Endodermal cell (in vitro differentiated cells): Measurements from ENCODE around the gene KRT15. TPM values are rescaled to one million over a fixed set of nuclear protein-coding genes. Genes with fewer than 3 reads are reported as not detected.
A peak's percentile ranks its signal among the peaks of the same experiment; 100 is the strongest.

Experiments used
- DNase-seq: peaks from one replicate; pipeline ENCODE4 v3.0.0-alpha.2; 2017
- H3K27ac ChIP-seq: 2 replicates; pipeline ENCODE4 v1.5.1; 2013; ENCODE audit warnings: mild to moderate bottlenecking, low read depth, low read length, moderate library complexity
- H3K27me3 ChIP-seq: 2 replicates; pipeline ENCODE4 v1.6.1; 2013; ENCODE audit warnings: mild to moderate bottlenecking, low read length, moderate library complexity; ENCODE audit not compliant: insufficient read depth, control insufficient read depth, poor library complexity, severe bottlenecking
- H3K36me3 ChIP-seq: 2 replicates; pipeline ENCODE4 v1.7.0; 2013; ENCODE audit warnings: mild to moderate bottlenecking, low read length, moderate library complexity; ENCODE audit not compliant: control insufficient read depth, insufficient read depth
- H3K4me1 ChIP-seq: one replicate; pipeline ENCODE4 v1.7.0; 2013; ENCODE audit warnings: low read length; ENCODE audit not compliant: control insufficient read depth, insufficient read depth
- H3K4me3 ChIP-seq: 2 replicates; pipeline ENCODE4 v1.5.1; 2013; ENCODE audit warnings: mild to moderate bottlenecking, low read length, moderate library complexity
- H3K9ac ChIP-seq: 2 replicates; pipeline ENCODE4 v1.6.1; 2013; ENCODE audit warnings: mild to moderate bottlenecking, low read length, moderate library complexity; ENCODE audit not compliant: poor library complexity, severe bottlenecking; ENCODE audit errors: extremely low read depth
- H3K9me3 ChIP-seq: 2 replicates; pipeline ENCODE4 v1.6.1; 2013; ENCODE audit warnings: mild to moderate bottlenecking, low read length, moderate library complexity; ENCODE audit not compliant: control insufficient read depth
- H3K27ac Mint-ChIP-seq: 2 replicates; pipeline ENCODE4 v1.8.0; 2020; ENCODE audit warnings: mixed read lengths
- H3K27me3 Mint-ChIP-seq: 2 replicates; pipeline ENCODE4 v1.8.0; 2021; ENCODE audit warnings: mild to moderate bottlenecking, mixed read lengths; ENCODE audit not compliant: insufficient read depth
- H3K36me3 Mint-ChIP-seq: 2 replicates; pipeline ENCODE4 v1.8.0; 2020; ENCODE audit warnings: low read depth, mixed read lengths
- H3K4me1 Mint-ChIP-seq: 2 replicates; pipeline ENCODE4 v1.8.0; 2020; ENCODE audit warnings: mixed read lengths
- H3K4me3 Mint-ChIP-seq: 2 replicates; pipeline ENCODE4 v1.8.0; 2020; ENCODE audit warnings: mild to moderate bottlenecking, moderate library complexity, mixed read lengths
- H3K9me3 Mint-ChIP-seq: 2 replicates; pipeline ENCODE4 v1.8.0; 2020; ENCODE audit warnings: mild to moderate bottlenecking, mixed read lengths
- CTCF ChIP-seq: fragments of 200-600 bp; sonication (generic); conservative IDR thresholded peaks from 2 replicates; pipeline ENCODE4 v1.5.0; 2021; ENCODE audit warnings: antibody characterized with exemption, mild to moderate bottlenecking
- WGBS, 2 experiments: methylation state at CpG; one replicate each; pipeline versions ENCODE4 v1.1.5 to v1.1.7; 2013; ENCODE audit warnings: missing lambda C conversion rate in 2 of 2, mixed read lengths in 1 of 2; ENCODE audit not compliant: insufficient coverage in 1 of 2, insufficient read length in 1 of 2; 5-methylcytosine and 5-hydroxymethylcytosine counted together
- total RNA-seq, 2 donors: library from RNA; stranded (reverse); fragmentation: NEBNext Ultra II Directional in 1 of 2; extraction: Animal tissue kit (Norgen Biotek cat#: 25700) in 1 of 2; gene quantifications; 2 replicates in 1 of 2; 3 replicates in 1 of 2; pipeline ENCODE4 v1.2.1, GENCODE V29; 2021

KRT15 gene
- total RNA-seq, 2 donors from 2014 or later: 0.95 to 1.2 TPM

GRCh38 chr17:41503202-41503601 lies 15.5 kb downstream of the KRT15 start:
- no peak overlapping the region for H3K27ac ChIP-seq

GRCh38 chr17:41500131-41500911 lies 18.4 kb downstream of the KRT15 start:
- Histone ChIP-seq H3K4me3 (no peak overlapping the region), H3K9me3 (no peaks in the 10 kb centered on the region), H3K4me1 (no peaks in the 10 kb centered on the region), H3K27me3 (no peaks in the 10 kb centered on the region), H3K9ac (no peak overlapping the region), H3K27ac (no peak overlapping the region), H3K36me3 (no peaks in the 10 kb centered on the region)
- peak; percentile 67 for DNase-seq
- TF ChIP-seq CTCF: no peak
- H3K4me1 Mint-ChIP-seq: peaks cover 19% of the 10 kb centered on the region
- H3K36me3 Mint-ChIP-seq: no peaks in the 10 kb centered on the region
- H3K27me3 Mint-ChIP-seq: peaks cover 3% of the 10 kb centered on the region
- peak overlapping the region; percentile 14 for H3K27ac Mint-ChIP-seq
- WGBS, 2 experiments: 83 to 87% methylated on average over 13 to 15 of the region's 15 CpGs
- H3K9me3 Mint-ChIP-seq: no peaks in the 10 kb centered on the region
- no peak overlapping the region for H3K4me3 Mint-ChIP-seq

More at GRCh38 chr17:41503202-41503601, 15.5 kb downstream of the KRT15 start:
- H3K27me3 Mint-ChIP-seq: peaks cover 3% of the 10 kb centered on the region
- H3K36me3 Mint-ChIP-seq: no peaks in the 10 kb centered on the region
- H3K9me3 Mint-ChIP-seq: no peaks in the 10 kb centered on the region
- no peak overlapping the region for H3K27ac Mint-ChIP-seq
- WGBS, 2 experiments: 90 to 91% methylated on average over 3 to 9 of the region's 9 CpGs
- H3K4me1 ChIP-seq: no peaks in the 10 kb centered on the region
- H3K4me1 Mint-ChIP-seq: peaks cover 20% of the 10 kb centered on the region
- H3K27me3 ChIP-seq: no peaks in the 10 kb centered on the region
- no peaks in the 10 kb centered on the region for H3K9me3 ChIP-seq
- no peak overlapping the region for H3K4me3 Mint-ChIP-seq
- TF ChIP-seq CTCF: no peak
- no peak overlapping the region for H3K9ac ChIP-seq
- H3K4me3 ChIP-seq: no peak overlapping the region
- no peaks in the 10 kb centered on the region for H3K36me3 ChIP-seq
- DNase-seq: no peak

- WGBS, 2 experiments: 90% methylated on average over 4 to 5 of the region's 5 CpGs
- no peaks in the 10 kb centered on the region for H3K36me3 Mint-ChIP-seq
- peaks cover 19% of the 10 kb centered on the region for H3K4me1 Mint-ChIP-seq
- Histone ChIP-seq H3K27ac (no peak overlapping the region), H3K4me1 (no peaks in the 10 kb centered on the region), H3K9ac (no peak overlapping the region), H3K9me3 (no peaks in the 10 kb centered on the region), H3K4me3 (no peak overlapping the region), H3K36me3 (no peaks in the 10 kb centered on the region), H3K27me3 (no peaks in the 10 kb centered on the region)
- no peak for TF ChIP-seq CTCF
- H3K27ac Mint-ChIP-seq: no peak overlapping the region
- DNase-seq: no peak
- no peak overlapping the region for H3K4me3 Mint-ChIP-seq
- peaks cover 3% of the 10 kb centered on the region for H3K27me3 Mint-ChIP-seq
- H3K9me3 Mint-ChIP-seq: no peaks in the 10 kb centered on the region
Observed at GRCh38 chr17:41499714-41500113, 19.0 kb downstream of the KRT15 start.
